ENCODE results near the gene CD58.
A peak's percentile ranks its signal among the peaks of the same experiment; 100 is the strongest.
"Not testable (repeated sequence)": the region's sequence is repeated elsewhere in the genome, so short reads cannot be mapped to it uniquely, and the experiment has no call there.

CD58 gene

GRCh38 chr1:116593401-116593800 lies 22.6 kb upstream of the CD58 start:
- DNase-seq (ENCODE audit: low read depth in 2 of 2), result not testable (repeated sequence)

DNA sequence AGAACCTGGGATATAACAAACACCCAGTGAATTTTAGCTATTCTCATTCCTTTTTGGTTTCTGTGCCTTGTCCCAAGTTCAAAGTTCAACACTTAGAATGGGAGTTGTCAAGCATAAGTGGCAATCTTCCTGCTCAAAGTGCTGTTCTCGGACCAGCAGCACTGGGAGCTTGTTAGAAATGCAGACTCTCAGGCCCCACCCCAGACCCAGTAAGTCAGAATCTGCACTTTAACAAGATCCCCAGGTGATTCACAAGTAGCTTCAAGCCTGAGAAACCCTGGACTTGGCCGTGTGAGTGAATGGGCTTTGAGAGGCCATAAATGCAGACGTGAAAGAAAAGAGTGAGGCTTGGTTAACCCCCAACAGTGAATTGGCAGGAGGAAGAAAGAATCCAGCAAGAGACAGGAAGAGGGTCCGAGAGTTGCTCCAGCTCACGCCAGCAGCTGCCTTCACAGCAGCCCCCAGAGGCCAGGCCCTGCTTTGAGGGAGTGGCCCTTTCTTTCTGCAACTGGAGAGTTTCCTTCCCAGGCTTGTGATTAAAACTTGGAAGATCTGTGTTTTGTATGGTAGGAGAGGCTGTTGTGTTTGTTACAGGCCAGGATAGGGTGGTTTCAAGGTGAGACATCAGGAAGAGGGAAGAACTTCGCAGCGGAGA lies 21.3 kb upstream of the CD58 start:
- not testable (repeated sequence) for DNase-seq (ENCODE audit: low read depth in 2 of 2)

- not testable (repeated sequence) for DNase-seq (ENCODE audit: low read depth in 2 of 2)
Measured at GRCh38 chr1:116591006-116591950, 20.5 kb upstream of the CD58 start.

DNA sequence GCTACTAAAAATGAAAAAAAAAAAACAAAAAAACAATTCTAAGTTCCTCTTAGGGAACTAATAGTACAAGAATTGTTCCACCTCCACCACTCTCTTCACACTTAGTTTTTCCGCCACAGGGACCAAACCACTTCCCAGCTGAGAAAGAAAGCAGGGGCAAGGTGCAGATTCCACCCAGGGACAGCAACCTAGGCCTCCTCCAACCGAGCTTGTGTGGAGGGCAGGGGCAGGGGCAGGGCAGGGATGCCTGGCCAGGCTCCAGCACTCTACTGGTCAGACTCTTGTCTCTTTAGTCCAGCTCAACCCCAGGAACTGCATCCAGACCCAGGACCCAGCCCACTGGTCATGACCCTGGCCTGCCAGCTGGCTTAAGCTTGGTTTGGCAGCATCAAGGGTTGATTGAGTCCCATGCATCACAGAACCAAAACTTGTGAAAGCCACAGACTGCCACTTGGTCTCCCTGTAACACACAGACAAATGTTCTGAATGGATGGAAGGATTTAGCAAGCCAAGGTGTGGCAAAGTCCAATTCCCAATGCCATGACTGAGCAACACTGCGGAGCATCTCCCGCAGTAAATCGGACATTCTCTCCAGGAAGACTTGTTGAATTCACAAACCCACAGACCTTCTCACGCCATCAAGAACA lies 19.7 kb upstream of the CD58 start:
- DNase-seq (ENCODE audit: low read depth in 2 of 2), result not testable (repeated sequence)

GRCh38 chr1:116589101-116589735 lies 18.4 kb upstream of the CD58 start:
- DNase-seq (ENCODE audit: low read depth in 2 of 2), result not testable (repeated sequence)

DNA sequence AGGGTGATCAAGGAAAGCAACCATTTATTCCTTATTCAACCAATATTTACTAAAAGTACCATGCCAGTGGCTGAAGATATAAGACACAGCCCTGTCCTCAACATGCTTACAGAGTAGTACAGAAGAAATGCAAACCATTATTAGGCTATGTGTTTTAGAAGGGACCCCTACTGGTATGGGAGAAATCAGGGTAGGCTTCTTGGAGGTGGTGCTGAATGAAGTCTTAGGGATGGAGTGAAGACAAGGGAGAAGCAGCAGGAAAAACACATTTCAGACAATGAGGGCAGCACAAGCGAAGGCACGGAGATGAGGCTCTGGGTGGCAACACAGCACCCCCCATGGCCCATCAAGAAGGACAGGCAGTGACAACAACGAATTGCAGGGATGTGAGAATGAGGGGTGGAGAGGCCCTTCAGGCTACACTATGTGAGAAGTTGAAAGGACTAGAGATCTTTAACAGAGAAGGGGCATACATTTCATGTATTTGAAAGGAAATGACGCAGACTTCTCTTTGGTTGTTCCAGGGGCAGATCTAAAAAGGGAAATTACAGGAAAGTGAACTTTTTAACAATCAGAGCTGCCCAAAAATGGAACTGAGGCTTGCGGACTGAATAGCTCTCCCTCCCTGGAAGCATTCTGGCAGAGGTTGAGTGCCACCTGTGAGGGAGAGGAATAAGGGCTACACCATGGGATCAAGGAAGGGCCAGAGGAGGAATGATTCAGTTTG lies 16.8 kb upstream of the CD58 start:
- DNase-seq (ENCODE audit: low read depth in 2 of 2), result no peak

DNA sequence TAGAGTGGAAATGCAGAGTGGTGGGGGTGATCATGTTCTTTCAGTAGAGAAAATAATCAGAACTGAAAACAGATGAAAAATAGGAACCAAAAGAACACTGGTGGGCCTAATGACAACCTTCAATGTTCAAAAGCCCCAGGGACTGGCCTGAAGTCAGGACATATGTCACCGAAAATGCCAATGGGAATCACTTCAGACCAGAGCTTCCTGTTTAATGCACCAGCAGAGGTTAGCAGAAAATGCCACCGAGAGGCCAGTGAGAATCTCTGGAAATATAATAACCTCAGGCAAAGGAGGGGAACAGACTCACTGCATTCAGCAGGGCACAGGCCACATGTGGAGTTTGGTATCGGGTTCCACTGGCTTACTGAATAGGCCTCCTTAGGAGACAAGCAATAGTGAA lies 15.9 kb upstream of the CD58 start:
- DNase-seq (ENCODE audit: low read depth in 2 of 2), result no peak

GRCh38 chr1:116585886-116586285 lies 15.1 kb upstream of the CD58 start:
- no peak for DNase-seq (ENCODE audit: low read depth in 2 of 2)

DNA sequence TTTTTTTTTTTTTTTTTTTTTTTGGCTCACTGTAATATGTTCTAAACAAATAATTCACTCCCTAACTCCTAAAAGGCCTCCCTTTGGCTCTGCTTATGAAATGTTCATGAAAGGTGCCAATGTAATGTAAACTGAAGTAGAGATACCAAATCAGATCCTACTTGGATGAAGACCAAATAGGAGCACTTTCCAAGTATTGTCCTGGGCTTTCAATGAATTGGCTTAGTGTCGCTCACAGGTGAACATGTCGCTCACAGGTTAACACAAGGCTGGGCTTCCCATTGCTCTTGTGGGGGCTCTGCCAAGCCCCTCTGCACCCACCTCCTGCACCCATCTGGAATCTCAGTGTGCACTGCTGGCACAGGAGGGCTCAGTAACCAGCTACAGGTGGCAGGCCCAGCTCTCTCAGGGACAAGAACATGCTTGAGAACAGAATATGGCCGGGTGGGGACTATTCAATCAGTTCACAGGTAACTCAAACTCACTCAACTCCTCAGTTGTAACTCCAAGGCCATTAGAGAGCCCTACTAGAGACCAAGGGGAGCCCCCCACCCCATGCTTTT lies 10.6 kb upstream of the CD58 start:
- no peak for DNase-seq (ENCODE audit: low read depth in 2 of 2)

DNA sequence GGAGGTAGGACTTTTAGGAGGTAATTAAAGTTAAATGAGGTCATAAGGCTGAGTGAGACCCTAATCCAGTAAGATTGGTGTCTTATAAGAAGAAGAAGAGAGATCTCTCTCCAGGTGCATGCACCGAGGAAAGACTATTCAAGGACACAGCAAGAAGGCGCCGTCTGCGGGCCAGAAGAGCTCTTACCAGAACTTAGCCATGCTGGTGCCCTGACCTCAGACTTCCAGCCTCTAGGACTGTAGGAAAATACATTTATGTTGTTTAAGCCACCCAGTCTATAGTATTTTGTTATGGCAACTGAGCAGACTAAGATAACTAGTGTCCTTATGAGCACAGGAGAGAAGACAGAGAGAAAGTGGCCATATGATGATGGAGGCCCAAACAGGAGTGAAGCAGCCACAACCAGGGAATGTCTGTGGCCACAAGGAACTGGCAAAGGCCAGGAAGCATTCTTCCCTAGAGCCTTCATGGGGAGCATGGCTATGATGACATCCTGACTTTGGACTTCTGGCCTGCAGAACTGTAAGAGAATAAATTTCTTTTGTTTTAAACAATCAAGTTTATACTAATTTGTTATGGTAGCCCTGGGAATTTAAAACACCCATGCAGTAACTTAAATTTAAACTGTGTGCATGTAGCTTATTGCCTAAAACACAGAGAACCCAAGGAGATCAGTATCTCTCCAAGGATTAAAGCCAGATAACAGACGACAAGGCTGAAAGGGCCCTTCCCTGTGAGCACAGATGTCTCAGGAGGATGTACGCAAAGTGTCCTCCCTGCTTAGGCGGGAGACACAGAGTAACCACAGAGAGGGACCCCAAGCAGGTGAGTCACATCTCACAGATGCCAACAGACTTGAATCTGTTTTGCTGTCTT lies 9.9 kb upstream of the CD58 start:
- DNase-seq (ENCODE audit: low read depth in 2 of 2), result no peak

GRCh38 chr1:116579259-116579875 lies 8.5 kb upstream of the CD58 start:
- no peak for DNase-seq (ENCODE audit: low read depth in 2 of 2)

DNA sequence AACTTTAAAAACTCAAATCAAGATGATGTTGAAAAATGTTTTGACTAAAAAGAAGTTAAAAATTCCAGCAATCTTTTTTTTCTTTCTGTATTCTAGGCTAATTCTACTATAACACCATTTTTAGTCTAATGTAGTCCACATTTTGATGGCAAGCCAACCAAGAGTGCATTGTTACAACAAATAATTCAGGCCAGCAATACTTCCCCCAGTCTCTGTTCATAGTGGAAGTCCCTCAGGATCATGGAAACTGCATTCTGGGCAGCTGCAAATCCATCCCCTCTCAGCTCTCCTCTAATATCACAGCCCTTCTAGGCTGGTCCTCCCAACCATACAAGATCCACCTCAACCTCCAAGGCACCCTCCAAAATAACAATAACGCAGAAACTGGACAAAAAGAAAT lies 7.8 kb upstream of the CD58 start:
- DNase-seq (ENCODE audit: low read depth in 2 of 2), result no peak

GRCh38 chr1:116577759-116578314 lies 7.0 kb upstream of the CD58 start:
- DNase-seq (ENCODE audit: low read depth in 2 of 2), result no peak

- DNase-seq (ENCODE audit: low read depth in 2 of 2), result peak in 1 of 2 donors; percentile 47
Measured at GRCh38 chr1:116574581-116575291, 3.9 kb upstream of the CD58 start.

DNA sequence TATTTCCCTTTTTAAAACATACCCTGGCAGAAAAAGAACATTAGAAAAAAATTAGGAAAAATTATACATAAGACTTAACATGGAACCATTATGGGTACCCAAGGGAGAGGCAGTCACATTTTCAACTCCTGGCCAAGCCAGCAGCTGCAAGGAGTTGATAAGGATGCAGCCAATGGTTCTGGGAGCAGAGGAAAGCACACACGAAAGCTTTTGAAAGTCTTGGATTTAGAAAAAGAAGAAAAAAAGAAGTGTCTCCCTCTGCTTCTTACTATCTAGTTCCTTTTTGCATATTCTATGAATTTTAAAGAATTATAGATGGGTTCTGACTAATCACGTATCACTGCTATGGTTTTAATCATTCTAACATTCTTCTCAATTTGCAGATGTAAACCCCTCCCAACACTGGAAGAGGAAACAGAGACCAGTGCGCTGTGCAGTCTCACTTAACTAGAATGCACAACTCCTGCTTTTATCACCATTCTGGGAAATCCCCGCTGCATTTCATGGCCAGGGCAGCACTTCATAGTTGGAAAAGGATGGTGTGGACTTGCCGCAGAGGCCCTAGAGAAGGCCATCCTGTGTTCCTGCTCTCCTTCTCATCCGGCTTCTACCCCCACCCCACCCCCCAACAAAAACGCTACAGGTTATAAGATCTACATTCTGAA lies 2.7 kb upstream of the CD58 start:
- no peak for DNase-seq (ENCODE audit: low read depth in 2 of 2)

GRCh38 chr1:116572771-116573430 lies 2.1 kb upstream of the CD58 start:
- no peak for DNase-seq (ENCODE audit: low read depth in 2 of 2)

DNA sequence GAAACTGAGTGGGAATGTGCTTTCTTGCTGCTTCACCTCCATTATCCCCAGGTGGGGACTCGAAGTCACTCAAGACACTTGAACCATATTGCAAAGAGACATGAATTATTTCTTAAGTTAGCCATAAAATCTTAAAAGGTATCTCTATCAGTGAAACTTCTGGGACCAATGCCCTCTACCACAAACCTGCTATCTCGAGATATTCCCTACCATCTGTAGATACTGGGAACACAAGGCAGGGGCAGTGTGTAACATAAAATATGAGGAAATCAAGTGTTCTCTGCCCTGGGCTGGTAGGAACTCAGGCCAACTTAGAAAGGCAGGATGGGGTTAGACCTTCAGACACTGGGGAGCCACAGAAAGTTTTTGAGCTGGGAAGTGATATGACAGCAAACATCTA lies 1.3 kb upstream of the CD58 start:
- no peak for DNase-seq (ENCODE audit: low read depth in 2 of 2)

All from stimulated activated CD4-positive, alpha-beta T cell treated with anti-CD3 and anti-CD28 coated beads, Interleukin-15, amount 100 ng/mL, for 48 hours (primary cell).